Loucy (cell line): Measurements from ENCODE around the gene AGXT2.

ENCODE experiments used
- H2AFZ ChIP-seq: fragments of 200-600 bp; sonication (generic); 2 replicates; pipeline ENCODE4 v1.6.0; 2016; ENCODE audit warnings: antibody characterized with exemption, mild to moderate bottlenecking, low read length, moderate library complexity
- H3F3A ChIP-seq: fragments of 200-600 bp; 2 replicates; pipeline ENCODE4 v1.6.0; 2016; ENCODE audit warnings: antibody characterized with exemption, low read depth, mild to moderate bottlenecking
- H3K27me3 ChIP-seq: fragments of 200-600 bp; sonication (generic); 2 replicates; pipeline ENCODE4 v1.6.1; 2014; ENCODE audit warnings: low read length, mild to moderate bottlenecking; ENCODE audit not compliant: insufficient read depth, poor library complexity, severe bottlenecking
- H3K36me3 ChIP-seq: fragments of 200-600 bp; sonication (generic); 2 replicates; pipeline ENCODE4 v1.6.1; 2016; ENCODE audit warnings: low read length; ENCODE audit not compliant: insufficient read depth
- H3K4me1 ChIP-seq: fragments of 200-600 bp; sonication (generic); 2 replicates; pipeline ENCODE4 v1.5.1; 2014; ENCODE audit warnings: low read length, mild to moderate bottlenecking; ENCODE audit not compliant: insufficient read depth, poor library complexity, severe bottlenecking
- H3K4me2 ChIP-seq: fragments of 200-600 bp; sonication (generic); 2 replicates; pipeline ENCODE4 v1.6.0; 2014; ENCODE audit warnings: antibody characterized with exemption, low read length, low read depth, mild to moderate bottlenecking; ENCODE audit not compliant: poor library complexity, severe bottlenecking
- H3K4me3 ChIP-seq: fragments of 200-600 bp; sonication (generic); 2 replicates; pipeline ENCODE4 v1.5.1; 2014; ENCODE audit warnings: low read length, mild to moderate bottlenecking, mixed read lengths; ENCODE audit not compliant: poor library complexity, severe bottlenecking
- H3K79me2 ChIP-seq: fragments of 200-600 bp; sonication (generic); 2 replicates; pipeline ENCODE4 v1.6.1; 2014; ENCODE audit warnings: low read length; ENCODE audit not compliant: insufficient read depth
- H3K9ac ChIP-seq: fragments of 200-600 bp; sonication (generic); 2 replicates; pipeline ENCODE4 v1.6.0; 2014; ENCODE audit warnings: mild to moderate bottlenecking, low read depth, low read length, moderate library complexity; ENCODE audit not compliant: poor library complexity, severe bottlenecking
- H3K9me2 ChIP-seq: fragments of 200-600 bp; sonication (generic); replicated peaks from 2 replicates; pipeline ENCODE4 v1.6.1; 2016; ENCODE audit warnings: low read depth, low read length, mixed read lengths
- H3K9me3 ChIP-seq: fragments of 200-600 bp; sonication (generic); 2 replicates; pipeline ENCODE4 v1.6.1; 2014; ENCODE audit warnings: mild to moderate bottlenecking, antibody characterized with exemption, low read length, low read depth; ENCODE audit not compliant: insufficient read depth
- H4K20me1 ChIP-seq: fragments of 200-600 bp; sonication (generic); 2 replicates; pipeline ENCODE4 v1.6.0; 2014; ENCODE audit warnings: antibody characterized with exemption, low read length, mild to moderate bottlenecking; ENCODE audit not compliant: insufficient read depth, poor library complexity, severe bottlenecking
- EZH2phosphoT487 ChIP-seq: fragments of 200-600 bp; IDR thresholded peaks from 2 replicates; pipeline ENCODE4 v1.6.1; 2018; ENCODE audit warnings: antibody characterized with exemption, mild to moderate bottlenecking, moderate library complexity, borderline replicate concordance
- TF ChIP-seq, protein P1 (sequence below): fragments of 200-600 bp; sonication (generic); conservative IDR thresholded peaks from 2 replicates; pipeline ENCODE4 v1.5.1; 2014; ENCODE audit warnings: mild to moderate bottlenecking, antibody characterized with exemption, low read length

The AGXT2 gene

DNA sequence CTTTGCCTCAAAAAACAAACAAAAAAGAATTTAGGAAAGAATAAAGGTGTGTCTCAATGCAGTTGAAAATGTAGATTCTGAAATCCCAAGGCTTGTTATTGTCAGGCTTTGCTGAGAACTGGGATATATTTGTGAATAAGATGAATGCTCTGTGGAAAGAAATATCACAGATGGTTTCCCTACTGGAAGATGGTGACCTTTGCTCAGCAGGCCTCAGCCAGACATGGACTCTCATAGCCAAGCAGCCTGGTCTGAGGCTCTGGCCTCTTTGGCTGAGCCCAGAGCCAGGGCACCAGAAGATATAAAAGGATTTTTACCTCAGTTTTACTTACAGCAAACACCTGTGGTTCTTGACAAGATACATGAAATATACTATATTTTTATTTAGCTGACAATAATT, 37.1 kb downstream of the AGXT2 start:
- H3K9ac ChIP-seq, result no peak overlapping the region
- H3K79me2 ChIP-seq, result no peaks in the 10 kb centered on the region
- no peaks in the 10 kb centered on the region for H3F3A ChIP-seq
- H3K4me3 ChIP-seq, result no peak overlapping the region
- no peaks in the 10 kb centered on the region for H3K4me1 ChIP-seq
- no peak overlapping the region for H2AFZ ChIP-seq
- H3K27me3 ChIP-seq, result no peaks in the 10 kb centered on the region
- H4K20me1 ChIP-seq, result no peaks in the 10 kb centered on the region
- TF ChIP-seq, protein P1, sequence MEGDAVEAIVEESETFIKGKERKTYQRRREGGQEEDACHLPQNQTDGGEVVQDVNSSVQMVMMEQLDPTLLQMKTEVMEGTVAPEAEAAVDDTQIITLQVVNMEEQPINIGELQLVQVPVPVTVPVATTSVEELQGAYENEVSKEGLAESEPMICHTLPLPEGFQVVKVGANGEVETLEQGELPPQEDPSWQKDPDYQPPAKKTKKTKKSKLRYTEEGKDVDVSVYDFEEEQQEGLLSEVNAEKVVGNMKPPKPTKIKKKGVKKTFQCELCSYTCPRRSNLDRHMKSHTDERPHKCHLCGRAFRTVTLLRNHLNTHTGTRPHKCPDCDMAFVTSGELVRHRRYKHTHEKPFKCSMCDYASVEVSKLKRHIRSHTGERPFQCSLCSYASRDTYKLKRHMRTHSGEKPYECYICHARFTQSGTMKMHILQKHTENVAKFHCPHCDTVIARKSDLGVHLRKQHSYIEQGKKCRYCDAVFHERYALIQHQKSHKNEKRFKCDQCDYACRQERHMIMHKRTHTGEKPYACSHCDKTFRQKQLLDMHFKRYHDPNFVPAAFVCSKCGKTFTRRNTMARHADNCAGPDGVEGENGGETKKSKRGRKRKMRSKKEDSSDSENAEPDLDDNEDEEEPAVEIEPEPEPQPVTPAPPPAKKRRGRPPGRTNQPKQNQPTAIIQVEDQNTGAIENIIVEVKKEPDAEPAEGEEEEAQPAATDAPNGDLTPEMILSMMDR, result no peak
- TF ChIP-seq EZH2phosphoT487, result no peak
- H3K9me2 ChIP-seq, result no peaks in the 10 kb centered on the region
- H3K4me2 ChIP-seq, result no peak overlapping the region
- no peaks in the 10 kb centered on the region for H3K36me3 ChIP-seq
- no peaks in the 10 kb centered on the region for H3K9me3 ChIP-seq

DNA sequence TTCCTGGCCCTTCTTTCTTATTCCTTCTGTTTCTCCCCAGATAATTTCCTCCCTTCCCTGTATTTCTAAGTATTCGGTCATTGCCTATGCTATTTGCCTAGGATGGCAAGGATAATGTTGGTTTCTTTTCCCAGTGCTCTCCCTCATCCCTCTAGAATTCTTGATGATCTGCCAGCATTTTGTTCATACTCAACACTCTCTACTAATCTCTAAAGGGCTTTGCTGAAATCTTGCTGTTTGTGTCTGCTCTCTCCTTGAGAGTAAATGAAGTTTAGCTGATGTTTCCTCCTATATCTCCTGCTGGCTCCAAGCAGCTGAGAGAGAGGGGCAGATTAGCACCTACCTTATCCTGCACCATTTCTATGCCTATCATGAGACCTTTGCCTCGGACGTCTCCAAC, 38.1 kb downstream of the AGXT2 start:
- Histone ChIP-seq H3K9me3 (no peaks in the 10 kb centered on the region), H3K27me3 (no peaks in the 10 kb centered on the region), H3F3A (no peaks in the 10 kb centered on the region), H3K4me1 (no peaks in the 10 kb centered on the region), H4K20me1 (no peaks in the 10 kb centered on the region), H3K9ac (no peak overlapping the region), H3K79me2 (no peaks in the 10 kb centered on the region), H2AFZ (no peak overlapping the region), H3K36me3 (no peaks in the 10 kb centered on the region), H3K4me2 (no peak overlapping the region), H3K9me2 (no peaks in the 10 kb centered on the region), H3K4me3 (no peak overlapping the region)
- TF ChIP-seq EZH2phosphoT487, result no peak
- TF ChIP-seq, protein P1, result no peak

DNA sequence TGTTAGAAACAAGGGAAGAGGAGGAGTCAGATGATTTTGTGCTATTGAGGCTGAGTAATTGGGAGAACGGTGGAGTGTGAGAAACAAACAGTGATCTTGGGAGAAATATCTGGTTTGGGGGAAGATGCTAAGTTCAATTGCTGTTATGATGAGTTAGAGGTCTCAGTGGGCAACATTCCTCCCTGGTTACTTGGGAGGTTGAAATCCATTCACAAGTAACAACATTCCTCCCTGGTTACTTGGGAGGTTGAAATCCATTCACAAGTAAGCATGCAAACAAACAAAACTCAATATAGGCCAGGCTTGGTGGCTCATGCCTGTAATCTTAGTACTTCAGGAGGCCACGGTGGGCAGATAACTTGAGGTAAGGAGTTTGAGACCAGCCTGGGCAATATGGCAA, 38.7 kb downstream of the AGXT2 start:
- Histone ChIP-seq H4K20me1 (no peaks in the 10 kb centered on the region), H3K9me3 (no peaks in the 10 kb centered on the region), H2AFZ (no peak overlapping the region), H3K36me3 (no peaks in the 10 kb centered on the region), H3K9ac (no peak overlapping the region), H3K4me2 (no peak overlapping the region), H3F3A (no peaks in the 10 kb centered on the region), H3K4me3 (no peak overlapping the region), H3K27me3 (no peaks in the 10 kb centered on the region), H3K9me2 (no peaks in the 10 kb centered on the region), H3K4me1 (no peaks in the 10 kb centered on the region), H3K79me2 (no peaks in the 10 kb centered on the region)
- no peak for TF ChIP-seq EZH2phosphoT487
- TF ChIP-seq, protein P1, result no peak
